ENCODE data around the gene MAG.

Gene MAG

GRCh38 chr19:35321291-35321690 lies 29.3 kb downstream of the MAG start:
- no peak for DNase-seq (ENCODE audit: low read depth)
- TF ChIP-seq CTCF (conservative IDR thresholded peaks at IDR 0.05; ENCODE audit: low read depth, low read length): no peak
- H3K4me3 ChIP-seq (ENCODE audit: low read length): no peak overlapping the region

GRCh38 chr19:35322014-35322413 lies 30.1 kb downstream of the MAG start:
- no peak for TF ChIP-seq CTCF (conservative IDR thresholded peaks at IDR 0.05; ENCODE audit: low read depth, low read length)
- DNase-seq (ENCODE audit: low read depth): no peak
- no peak overlapping the region for H3K4me3 ChIP-seq (ENCODE audit: low read length)

- peak; percentile 35 for TF ChIP-seq CTCF (conservative IDR thresholded peaks at IDR 0.05; ENCODE audit: low read depth, low read length)
- DNase-seq (ENCODE audit: low read depth): no peak
Measured at GRCh38 chr19:35327642-35328041, 35.7 kb downstream of the MAG start.

GRCh38 chr19:35328851-35329285 lies 36.9 kb downstream of the MAG start, which contains the start of gene CD22:
CD22 (plus strand) TSS chr19:35329187; CDS start chr19:35332041, 2,854 bp downstream.
- no peak for DNase-seq (ENCODE audit: low read depth)
- TF ChIP-seq CTCF (conservative IDR thresholded peaks at IDR 0.05; ENCODE audit: low read depth, low read length): no peak
- H3K4me3 ChIP-seq (ENCODE audit: low read length): no peak within 1 kb of the TSS

More at GRCh38 chr19:35327642-35328041, 35.7 kb downstream of the MAG start:
- no peak overlapping the region for H3K4me3 ChIP-seq (ENCODE audit: low read length)

GRCh38 chr19:35329323-35329722 lies 37.4 kb downstream of the MAG start:
- TF ChIP-seq CTCF (conservative IDR thresholded peaks at IDR 0.05; ENCODE audit: low read depth, low read length): no peak
- no peak overlapping the region for H3K4me3 ChIP-seq (ENCODE audit: low read length)
- no peak for DNase-seq (ENCODE audit: low read depth)

GRCh38 chr19:35330475-35330874 lies 38.5 kb downstream of the MAG start:
- no peak overlapping the region for H3K4me3 ChIP-seq (ENCODE audit: low read length)
- no peak for DNase-seq (ENCODE audit: low read depth)
- no peak for TF ChIP-seq CTCF (conservative IDR thresholded peaks at IDR 0.05; ENCODE audit: low read depth, low read length)

GRCh38 chr19:35331551-35332214 lies 39.7 kb downstream of the MAG start:
- no peak for DNase-seq (ENCODE audit: low read depth)
- TF ChIP-seq CTCF (conservative IDR thresholded peaks at IDR 0.05; ENCODE audit: low read depth, low read length): no peak
- H3K4me3 ChIP-seq (ENCODE audit: low read length): no peak overlapping the region

All from retinal pigment epithelial cell (primary cell).